ENCODE data around the gene AGBL3. TPM values are rescaled to one million over a fixed set of nuclear protein-coding genes. Genes with fewer than 3 reads are reported as not detected.

Gene AGBL3
- total RNA-seq, 2 donors from 2014 or later = 0.47 to 0.98 TPM

GRCh38 chr7:134991469-134992339, 5.4 kb downstream of the AGBL3 start:
- no peak for DNase-seq
- intact Hi-C loops (cut with DNase I) = no loop called here
- no peak for TF ChIP-seq CTCF (IDR thresholded peaks at IDR 0.05)

GRCh38 chr7:134992626-134993179, 6.4 kb downstream of the AGBL3 start:
- TF ChIP-seq CTCF (IDR thresholded peaks at IDR 0.05) = no peak
- no peaks in the 10 kb centered on the region for H3K9me3 ChIP-seq
- no peak for DNase-seq
- H3K4me1 ChIP-seq = no peaks in the 10 kb centered on the region
- no peak overlapping the region for H3K4me3 ChIP-seq
- peak overlapping the region; percentile 10 for H3K27ac ChIP-seq
- intact Hi-C loops (cut with DNase I) = no loop called here
- H3K36me3 ChIP-seq = no peaks in the 10 kb centered on the region
- H3K9ac ChIP-seq (ENCODE audit: low read depth in 2 of 2, low read length in 2 of 2) = no peak overlapping the region
- H3K27me3 ChIP-seq = no peaks in the 10 kb centered on the region

More at GRCh38 chr7:134991469-134992339, 5.4 kb downstream of the AGBL3 start:
- Histone ChIP-seq H3K9ac (ENCODE audit: low read depth in 2 of 2, low read length in 2 of 2) (no peak overlapping the region), H3K4me3 (no peak overlapping the region), H3K36me3 (no peaks in the 10 kb centered on the region), H3K9me3 (no peaks in the 10 kb centered on the region), H3K4me1 (no peaks in the 10 kb centered on the region), H3K27me3 (no peaks in the 10 kb centered on the region), H3K27ac (no peak overlapping the region)

GRCh38 chr7:134993877-134994456, 7.7 kb downstream of the AGBL3 start:
- no peaks in the 10 kb centered on the region for H3K9me3 ChIP-seq
- H3K4me3 ChIP-seq = no peak overlapping the region
- no peak for TF ChIP-seq CTCF (IDR thresholded peaks at IDR 0.05)
- H3K9ac ChIP-seq (ENCODE audit: low read depth in 2 of 2, low read length in 2 of 2) = no peak overlapping the region
- no peak overlapping the region for H3K27ac ChIP-seq
- H3K36me3 ChIP-seq = no peaks in the 10 kb centered on the region
- H3K27me3 ChIP-seq = no peaks in the 10 kb centered on the region
- intact Hi-C loops (cut with DNase I) = no loop called here
- DNase-seq = no peak
- no peaks in the 10 kb centered on the region for H3K4me1 ChIP-seq

- DNase-seq = no peak
- Histone ChIP-seq H3K4me3 (no peak overlapping the region), H3K9ac (ENCODE audit: low read depth in 2 of 2, low read length in 2 of 2) (no peak overlapping the region), H3K27me3 (no peaks in the 10 kb centered on the region), H3K4me1 (no peaks in the 10 kb centered on the region), H3K27ac (peak overlapping the region; percentile 43), H3K9me3 (no peaks in the 10 kb centered on the region), H3K36me3 (no peaks in the 10 kb centered on the region)
- no peak for TF ChIP-seq CTCF (IDR thresholded peaks at IDR 0.05)
- intact Hi-C loops (cut with DNase I) = no loop called here
Measured at GRCh38 chr7:134995239-134996096, 9.2 kb downstream of the AGBL3 start.

GRCh38 chr7:134996097-134996550, 9.8 kb downstream of the AGBL3 start:
- no peaks in the 10 kb centered on the region for H3K36me3 ChIP-seq
- no peak for TF ChIP-seq CTCF (IDR thresholded peaks at IDR 0.05)
- H3K9ac ChIP-seq (ENCODE audit: low read depth in 2 of 2, low read length in 2 of 2) = no peak overlapping the region
- intact Hi-C loops (cut with DNase I) = no loop called here
- no peaks in the 10 kb centered on the region for H3K9me3 ChIP-seq
- H3K27ac ChIP-seq = peak overlapping the region; percentile 43
- no peaks in the 10 kb centered on the region for H3K27me3 ChIP-seq
- H3K4me3 ChIP-seq = no peak overlapping the region
- DNase-seq = no peak
- H3K4me1 ChIP-seq = no peaks in the 10 kb centered on the region

All from colonic mucosa (tissue), 4 donors.